HG02623 (cell line): ENCODE results near the gene ASCC3.
"Not testable (repeated sequence)": the region's sequence is repeated elsewhere in the genome, so short reads cannot be mapped to it uniquely, and the experiment has no call there.

ENCODE experiments used
- ATAC-seq: cut with Tn5 transposase; IDR thresholded peaks from one replicate; pipeline ENCODE4 v1.9.1; 2021; ENCODE audit warnings: moderate library complexity; ENCODE audit not compliant: unreplicated experiment

ASCC3 gene

DNA sequence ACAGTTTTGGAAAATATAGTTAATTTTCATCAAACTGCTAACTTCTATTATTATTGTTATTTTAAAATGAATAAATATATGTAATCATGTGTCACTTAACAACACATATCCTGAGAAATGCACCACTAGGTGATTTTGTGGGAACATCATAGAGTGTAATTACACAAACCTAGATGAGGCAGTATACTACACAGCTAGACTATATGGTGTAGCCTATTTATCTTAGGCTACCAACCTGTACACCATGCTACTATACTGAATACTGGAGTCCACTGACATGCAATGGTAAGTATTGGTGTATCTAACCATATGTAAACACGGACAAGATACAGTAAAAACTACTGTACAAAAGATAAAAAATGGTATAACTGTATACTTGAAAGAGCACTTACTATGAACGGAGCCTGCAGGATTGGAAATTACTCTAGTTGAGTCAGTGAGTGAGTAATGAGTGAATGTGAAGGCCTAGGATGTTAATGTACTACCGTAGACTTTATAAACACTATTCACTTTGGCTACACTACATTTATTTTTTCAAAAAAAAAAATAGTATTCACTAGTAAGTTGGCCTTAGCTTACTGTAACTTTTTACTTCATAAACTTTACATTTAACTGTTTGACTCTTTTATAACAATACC is 72.4 kb downstream of the ASCC3 start:
- no peak for ATAC-seq

DNA sequence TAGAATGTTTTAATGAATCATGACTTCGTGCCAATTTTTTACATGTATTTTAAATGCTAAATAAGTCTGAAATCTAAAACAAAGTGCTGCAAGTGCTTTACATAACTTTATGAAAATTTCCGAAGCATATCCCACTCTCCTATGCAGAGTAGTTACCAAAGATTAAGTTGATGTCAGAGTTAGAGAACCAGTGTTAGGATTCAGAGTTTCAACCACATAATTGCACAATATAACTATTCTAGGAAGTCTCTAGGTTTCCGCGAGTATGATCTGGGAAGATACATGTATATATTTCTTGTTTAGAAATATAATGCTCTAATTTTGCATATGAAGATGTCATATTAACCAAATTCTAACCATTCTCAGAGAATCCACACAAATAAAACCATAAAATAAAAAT is 74.8 kb downstream of the ASCC3 start:
- no peak for ATAC-seq

DNA sequence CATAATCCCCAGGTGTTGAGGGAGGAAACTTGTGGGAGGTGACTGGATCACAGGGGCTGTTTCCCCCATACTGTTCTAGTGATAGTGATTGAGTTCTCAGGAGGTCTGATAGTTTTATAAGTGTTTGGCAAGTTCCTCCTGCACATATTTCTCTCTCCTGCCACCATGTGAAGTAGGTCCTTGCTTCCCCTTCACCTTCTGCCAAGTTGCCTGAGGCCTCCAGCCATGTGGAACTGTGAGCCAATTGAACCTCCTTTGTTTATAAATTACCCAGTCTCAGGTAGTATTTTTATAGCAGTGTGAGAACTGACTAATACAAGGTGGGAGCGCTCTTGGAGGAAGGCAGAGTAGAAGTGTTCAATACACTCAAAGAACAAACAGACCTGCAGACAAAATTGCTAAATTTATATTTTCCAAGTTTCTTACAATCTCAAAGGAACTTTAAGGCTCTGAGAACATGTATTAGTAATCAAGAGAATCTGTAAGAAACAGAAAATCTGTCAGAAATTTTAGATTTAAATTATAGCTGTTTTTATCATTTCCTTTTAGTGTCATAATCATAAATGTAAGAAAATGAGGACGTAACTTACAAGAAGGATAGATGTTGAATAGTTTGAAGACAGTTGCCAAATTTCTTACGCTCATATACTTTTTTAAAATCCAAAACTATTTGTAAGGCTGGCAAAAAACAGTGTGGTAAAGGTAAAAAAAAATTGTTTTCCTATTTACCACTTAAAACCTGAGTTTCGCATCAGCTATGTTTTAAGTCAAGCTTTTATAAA is 77.7 kb downstream of the ASCC3 start:
- no peak for ATAC-seq

DNA sequence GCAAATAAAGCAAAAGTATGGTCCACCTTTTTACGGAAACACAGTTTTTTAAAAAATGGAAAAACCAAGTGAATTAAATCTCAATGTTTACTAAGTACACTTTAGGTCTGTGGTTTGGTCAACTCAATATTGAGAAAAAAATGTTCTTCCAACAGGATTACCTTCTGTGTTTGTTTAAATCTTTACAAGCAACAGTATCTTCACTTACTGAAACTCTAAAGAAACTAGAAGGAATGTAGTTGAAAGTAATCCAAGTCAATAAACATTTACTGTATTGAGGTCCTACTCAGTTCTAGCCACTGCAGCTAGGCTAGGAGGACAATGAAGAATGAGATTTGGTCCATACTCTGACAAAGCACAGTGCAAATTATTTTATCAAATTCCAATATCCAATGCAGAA is 80.1 kb downstream of the ASCC3 start:
- no peak for ATAC-seq

DNA sequence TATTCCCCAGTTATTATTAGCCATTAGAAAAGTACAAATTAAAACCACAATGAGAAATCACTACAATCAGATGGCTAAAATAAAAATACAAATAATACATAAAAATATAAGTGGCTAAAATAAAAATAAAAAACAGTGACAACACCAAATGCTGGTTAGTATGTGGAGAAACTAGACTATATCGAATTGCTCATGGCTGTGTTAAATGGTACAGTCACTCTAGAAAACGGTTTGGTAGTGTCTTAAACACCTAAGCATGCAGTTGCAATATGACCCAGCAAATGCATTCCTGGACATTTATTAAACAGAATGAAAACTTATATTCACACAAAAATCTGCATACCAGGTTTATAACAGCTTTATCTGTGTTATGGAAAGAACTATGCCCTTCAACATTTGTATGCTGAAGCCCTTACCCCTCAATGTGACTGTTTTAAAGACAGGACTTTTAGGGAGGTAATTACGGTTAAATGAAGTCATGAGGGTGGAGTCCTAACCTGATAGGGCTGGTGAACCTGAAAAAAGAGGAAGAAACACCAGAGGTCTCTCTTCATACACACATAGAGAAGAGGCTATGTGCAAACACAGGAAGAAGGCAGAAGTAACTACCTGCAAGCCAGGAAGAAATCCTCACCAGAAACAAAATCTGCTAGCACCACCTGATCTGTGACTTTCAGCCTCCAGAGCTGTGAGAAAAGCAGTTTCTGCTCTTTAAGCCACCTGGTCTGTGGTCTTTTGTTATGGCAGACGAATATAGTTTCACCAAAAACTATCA is 84.9 kb downstream of the ASCC3 start:
- peak; percentile 96 for ATAC-seq

DNA sequence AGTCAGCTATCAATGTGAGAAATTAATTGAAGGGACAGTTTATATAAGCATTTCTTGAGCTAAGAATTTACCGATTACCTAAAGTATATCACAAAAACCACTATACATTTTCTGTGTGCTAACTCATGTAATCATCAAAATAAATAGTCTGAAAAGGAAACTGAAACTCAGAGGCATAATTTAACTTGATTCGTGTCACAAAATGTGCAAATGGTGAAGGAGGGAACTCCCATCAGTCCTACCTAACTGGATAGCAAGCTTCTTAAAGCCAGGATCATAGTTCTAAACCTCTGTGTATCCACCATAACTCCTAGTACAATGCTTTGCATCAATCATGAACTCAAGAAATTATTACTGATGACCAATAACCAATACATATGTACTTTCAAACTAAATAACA is 91.0 kb downstream of the ASCC3 start:
- no peak for ATAC-seq

DNA sequence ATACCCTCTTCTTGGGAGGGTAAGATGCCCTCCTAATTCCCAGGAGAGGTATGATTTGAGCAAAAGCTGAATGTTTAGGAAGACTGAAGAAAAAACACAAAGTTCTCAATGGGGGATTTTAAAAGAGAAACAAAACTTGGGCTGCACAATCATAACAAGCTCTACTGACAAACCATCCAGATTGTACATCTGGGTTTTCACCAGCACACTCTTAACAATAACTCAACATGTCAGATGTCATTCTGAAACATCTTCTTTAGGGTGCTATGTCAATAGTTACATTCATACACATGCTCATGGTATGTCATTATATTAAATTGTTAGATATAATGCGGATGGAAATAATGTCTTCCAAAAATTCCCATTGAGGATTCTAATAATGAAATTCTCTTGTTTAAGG is 95.1 kb downstream of the ASCC3 start:
- ATAC-seq: no peak

DNA sequence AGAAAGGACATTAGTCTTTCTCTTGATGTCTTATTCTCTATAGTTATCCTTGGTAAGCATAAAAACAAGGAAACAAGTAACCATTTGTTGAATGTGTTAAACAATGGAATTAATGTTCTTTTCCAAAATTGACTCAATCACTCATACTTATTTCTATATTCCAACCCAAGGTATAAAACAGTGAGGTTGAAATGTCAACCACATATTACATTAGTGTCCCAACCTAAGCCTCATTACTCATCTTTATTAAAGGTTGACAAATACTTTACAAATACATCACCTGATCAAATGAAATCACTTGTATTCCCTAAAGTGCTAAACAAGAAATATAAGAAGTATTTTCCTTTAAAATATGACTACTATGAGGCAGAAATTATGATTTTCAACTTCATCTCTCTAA is 100.5 kb downstream of the ASCC3 start:
- no peak for ATAC-seq

DNA sequence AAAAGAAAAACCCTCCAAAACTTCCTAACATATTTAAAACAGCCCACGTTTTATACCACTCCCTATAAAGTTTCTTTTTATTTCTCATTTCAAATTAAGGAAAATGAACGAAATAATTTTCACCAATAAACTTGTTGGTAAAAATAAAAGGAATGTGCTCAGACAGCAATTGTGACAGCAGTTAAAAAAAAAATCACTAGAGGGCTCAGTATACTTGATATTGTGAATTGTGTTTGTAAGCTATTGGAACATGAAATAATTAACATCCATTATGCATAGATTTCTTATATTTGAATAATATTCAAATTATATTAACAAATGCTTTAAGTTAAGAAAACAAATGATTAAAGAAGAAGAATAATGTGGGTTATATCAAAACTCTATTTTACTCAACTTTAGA is 105.5 kb downstream of the ASCC3 start:
- ATAC-seq: no peak

DNA sequence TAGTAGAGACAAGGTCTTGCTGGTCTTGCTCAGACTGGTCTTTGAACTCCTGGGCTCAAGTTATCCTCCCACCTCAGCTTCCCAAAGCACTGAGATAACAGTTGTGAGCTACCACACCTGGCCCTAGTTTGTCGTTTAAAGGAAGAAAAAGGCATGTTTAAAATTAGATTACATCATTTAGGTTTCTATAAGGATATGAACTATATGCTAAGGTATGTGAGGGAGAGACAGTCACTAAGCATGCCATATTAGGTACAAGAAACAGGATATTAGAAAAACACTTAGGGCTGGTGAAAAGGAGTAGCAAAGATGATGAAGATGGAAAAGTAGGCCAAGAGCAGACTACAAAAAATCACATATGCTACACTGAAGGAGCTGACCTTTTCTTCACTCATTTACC is 106.4 kb downstream of the ASCC3 start:
- no peak for ATAC-seq

DNA sequence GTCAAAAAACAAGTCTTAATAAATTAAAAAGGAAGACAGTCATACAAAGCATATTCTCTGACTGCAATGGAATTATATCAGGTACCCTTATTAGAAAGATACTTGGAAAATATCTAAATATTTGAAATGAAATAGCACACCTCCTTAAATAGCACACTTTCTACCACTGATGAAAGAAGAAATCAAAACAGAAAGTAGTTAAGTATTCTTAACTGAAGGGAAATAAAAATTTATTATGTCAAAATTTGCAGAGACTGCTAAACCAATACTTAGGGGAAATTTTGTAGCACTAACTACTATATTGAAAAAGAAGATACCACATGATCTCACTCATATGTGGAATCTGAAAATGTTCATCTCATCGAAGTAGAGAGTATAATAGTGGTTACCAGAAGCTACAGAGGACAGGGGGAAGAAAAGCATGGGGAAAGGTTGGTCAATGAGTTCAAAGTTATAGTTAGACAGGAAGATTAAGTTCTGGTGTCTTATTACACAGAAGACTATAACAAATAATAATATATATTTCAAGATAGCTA is 112.2 kb downstream of the ASCC3 start:
- no peak for ATAC-seq

DNA sequence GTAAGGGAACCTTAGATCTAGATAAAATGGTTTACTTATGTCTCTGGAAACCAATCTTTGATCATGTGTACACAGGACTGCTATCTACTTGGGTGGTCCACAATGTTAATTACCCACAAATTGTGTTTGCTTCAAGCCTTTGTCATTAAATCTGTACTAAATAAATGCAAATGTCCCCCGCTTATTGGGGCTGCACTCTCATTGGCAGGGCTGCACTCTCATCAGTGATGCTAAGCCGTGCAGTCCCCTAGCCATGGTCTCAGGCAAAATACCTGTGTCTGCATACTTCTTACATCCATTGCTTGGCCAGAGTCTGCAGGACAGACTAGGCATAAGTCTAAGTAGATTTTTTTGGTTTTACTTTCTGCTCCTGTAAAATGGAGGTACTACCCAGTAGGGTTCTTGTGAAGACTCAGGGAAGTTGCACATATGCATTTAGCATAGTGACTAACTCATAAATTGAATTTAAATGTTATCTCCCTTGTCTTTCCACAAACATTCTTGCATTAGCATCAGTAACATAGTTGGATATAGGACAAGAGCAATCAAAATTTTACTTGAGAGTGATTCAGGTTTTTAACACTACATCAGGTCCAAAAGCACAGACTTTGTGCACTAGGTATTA is 117.4 kb downstream of the ASCC3 start:
- ATAC-seq: no peak

DNA sequence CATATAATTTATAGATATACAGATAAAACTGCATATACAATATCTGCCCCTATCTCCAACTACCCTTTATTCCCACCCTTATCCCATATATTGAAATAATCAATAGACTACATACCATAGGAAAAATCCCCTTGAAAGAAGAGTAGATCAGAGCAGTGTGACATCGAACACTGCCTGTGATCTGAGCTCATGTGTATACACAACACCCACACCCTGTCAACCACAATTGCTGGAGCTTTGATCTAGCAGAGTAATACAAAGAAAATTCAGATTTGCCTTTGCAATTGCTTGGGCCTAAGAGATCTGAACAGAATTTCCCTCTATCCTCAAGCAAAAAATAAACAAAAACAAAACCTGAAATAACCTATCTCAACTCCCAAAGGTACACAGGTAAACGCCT is 119.3 kb downstream of the ASCC3 start:
- ATAC-seq: no peak

DNA sequence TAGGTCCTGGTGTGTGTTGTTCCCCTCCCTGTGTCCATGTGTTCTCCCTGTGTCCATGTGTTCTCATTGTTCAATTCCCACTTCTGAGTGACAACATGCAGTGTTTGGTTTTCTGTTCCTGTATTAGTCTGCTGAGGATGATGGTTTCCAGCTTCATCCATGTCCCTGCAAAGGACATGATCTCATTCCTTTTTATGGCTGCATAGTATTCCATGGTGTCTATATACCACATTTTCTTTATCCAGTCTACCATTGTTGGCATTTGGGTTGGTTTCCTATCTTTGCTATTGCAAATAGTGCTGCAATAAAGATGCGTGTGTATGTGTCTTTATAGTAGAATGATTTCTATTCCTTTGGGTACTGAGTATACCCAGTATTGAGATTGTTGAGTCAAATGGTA is 122.7 kb downstream of the ASCC3 start:
- ATAC-seq: not testable (repeated sequence)

DNA sequence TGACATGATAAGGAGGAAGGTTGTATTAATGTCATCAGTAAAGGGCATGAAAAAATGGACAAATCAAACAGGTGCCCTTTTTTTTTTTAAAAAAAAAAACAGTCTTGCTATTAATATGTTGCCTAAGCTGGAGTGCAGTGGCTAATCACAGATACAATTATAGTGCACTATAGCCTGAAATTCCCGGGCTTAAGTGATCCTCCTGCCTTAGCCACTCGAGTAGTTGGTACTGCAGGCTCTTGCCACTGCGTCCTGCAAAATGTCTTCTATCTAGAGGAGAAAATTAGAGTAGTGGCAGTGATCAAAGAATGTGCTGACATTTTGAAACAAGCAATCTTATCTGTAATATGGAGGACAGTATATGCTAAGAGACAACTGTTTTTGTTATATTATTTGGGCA is 127.7 kb downstream of the ASCC3 start:
- no peak for ATAC-seq

DNA sequence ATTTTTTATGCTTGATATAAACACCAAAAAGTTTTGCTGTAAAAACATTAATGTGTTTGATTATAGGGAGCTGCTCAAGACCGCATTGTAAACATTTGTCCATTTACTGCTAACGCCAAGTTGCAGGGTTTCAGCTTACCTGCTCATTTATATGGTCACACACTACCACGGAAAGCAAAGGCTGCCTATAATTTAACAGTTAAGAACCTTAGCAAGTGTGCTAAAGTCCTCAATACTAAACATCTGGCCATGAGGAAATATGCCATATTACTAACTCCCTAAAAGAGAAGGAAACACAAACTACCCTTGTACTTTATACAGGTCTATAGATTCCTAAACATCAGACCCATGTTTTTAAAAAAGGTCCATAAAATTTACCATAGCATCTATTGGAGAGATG is 129.5 kb downstream of the ASCC3 start:
- ATAC-seq: no peak

DNA sequence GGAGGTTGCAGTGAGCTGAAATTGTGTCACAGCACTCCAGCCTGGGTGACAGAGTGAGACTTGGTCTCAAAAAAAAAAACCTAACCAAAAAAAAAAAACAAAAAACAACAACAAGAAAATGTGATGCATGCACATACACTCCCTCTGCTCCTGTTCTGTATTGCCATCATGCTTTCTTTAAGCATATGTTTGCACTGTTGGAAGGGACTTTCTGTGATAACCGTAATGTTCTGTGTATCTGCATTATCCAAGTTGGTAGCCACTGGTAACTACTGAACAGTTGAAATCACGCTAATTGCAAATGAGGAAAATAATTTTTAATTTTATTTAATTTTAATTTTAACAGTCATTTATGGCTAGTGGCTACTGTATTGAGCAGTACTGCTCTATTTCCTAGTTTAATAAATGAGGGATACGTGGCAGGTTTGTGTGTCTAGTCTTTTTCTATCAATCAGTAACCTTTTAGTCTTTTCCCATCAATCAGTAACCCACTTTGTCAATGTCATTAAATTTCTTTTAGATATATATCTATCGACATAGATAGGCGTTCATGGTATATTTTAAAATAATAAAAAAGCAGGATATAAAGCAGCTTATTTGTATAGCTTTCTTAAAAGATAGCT is 135.6 kb downstream of the ASCC3 start:
- ATAC-seq: no peak

DNA sequence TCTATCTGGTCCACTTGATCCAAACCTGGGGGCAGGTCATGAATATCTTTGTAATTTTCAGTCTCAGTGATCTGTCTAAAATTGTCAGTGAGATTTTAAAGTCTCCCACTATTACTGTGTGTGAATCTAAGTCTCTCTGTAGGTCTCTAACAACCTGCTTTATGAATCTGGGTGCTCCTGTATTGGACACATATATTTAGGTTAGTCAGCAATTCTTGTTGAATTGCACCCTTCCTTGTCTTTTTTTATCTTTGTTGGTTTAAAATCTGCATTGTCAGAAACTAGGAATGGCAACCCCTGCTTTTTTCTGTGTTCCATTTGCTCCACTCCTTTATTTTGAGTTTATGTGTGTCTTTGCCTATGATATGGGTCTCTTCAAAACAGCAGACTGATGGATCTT is 140.7 kb downstream of the ASCC3 start:
- no peak for ATAC-seq

DNA sequence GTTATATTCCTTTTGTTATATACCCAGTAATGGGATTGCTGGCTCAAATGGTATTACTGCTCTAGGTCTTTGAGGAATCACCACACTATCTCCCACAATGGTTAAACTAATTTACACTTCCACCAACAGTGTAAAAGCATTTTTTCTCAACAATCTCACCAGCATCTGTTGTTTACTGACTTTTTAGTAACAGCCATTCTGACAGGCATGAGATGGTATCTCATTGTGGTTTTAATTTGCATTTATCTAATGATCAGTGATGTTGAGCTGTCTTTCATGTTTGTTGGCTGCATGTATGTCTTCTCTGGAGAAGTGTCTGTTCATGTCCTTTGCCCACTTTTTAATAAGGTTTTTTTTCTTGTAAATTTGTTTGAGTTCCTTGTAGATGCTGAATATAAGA is 143.4 kb downstream of the ASCC3 start:
- not testable (repeated sequence) for ATAC-seq

DNA sequence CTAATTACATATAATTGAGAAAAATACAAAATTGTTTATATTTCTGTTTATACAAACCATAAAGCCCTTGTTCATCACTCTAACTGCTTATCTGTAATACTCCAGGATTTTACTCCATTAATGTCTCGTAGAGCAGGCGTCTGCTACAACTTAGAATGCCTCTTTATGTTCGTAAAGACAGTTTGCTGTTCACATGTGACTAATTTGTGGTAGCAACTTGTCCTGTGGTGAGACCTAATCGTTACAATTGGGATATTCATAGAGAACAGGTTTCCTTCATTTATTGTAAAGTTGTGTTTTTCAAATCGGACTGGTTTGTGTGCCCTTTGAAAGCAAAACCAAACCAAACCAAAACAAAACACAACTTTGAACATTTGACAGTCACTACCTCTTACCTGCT is 149.7 kb downstream of the ASCC3 start:
- no peak for ATAC-seq
